NB4 (cell line): ENCODE results near the gene FOXJ3.

Source experiments
- DNase-seq: peaks from one replicate; pipeline ENCODE4 v3.0.0; 2010; ENCODE audit warnings: low read depth
- H3K4me3 ChIP-seq: one replicate; pipeline ENCODE4 v1.5.1; 2011; ENCODE audit warnings: mild to moderate bottlenecking, low read depth, low read length, moderate library complexity
- MYC ChIP-seq: IDR thresholded peaks from 2 replicates; pipeline ENCODE4 v1.6.1; 2011; ENCODE audit warnings: low read depth, low read length
- POLR2A ChIP-seq: IDR thresholded peaks from 2 replicates; pipeline ENCODE4 v1.6.1; 2011; ENCODE audit warnings: mild to moderate bottlenecking; ENCODE audit not compliant: insufficient read length; ENCODE audit errors: extremely low read depth
- TF ChIP-seq, protein P1 (sequence below): IDR thresholded peaks from 2 replicates; pipeline ENCODE4 v1.6.1; 2011; ENCODE audit warnings: low read depth, low read length
- TF ChIP-seq, protein P2 (sequence below): IDR thresholded peaks from one replicate; pipeline ENCODE4 v1.5.1; 2012; ENCODE audit warnings: low read depth, low read length

Gene FOXJ3

DNA sequence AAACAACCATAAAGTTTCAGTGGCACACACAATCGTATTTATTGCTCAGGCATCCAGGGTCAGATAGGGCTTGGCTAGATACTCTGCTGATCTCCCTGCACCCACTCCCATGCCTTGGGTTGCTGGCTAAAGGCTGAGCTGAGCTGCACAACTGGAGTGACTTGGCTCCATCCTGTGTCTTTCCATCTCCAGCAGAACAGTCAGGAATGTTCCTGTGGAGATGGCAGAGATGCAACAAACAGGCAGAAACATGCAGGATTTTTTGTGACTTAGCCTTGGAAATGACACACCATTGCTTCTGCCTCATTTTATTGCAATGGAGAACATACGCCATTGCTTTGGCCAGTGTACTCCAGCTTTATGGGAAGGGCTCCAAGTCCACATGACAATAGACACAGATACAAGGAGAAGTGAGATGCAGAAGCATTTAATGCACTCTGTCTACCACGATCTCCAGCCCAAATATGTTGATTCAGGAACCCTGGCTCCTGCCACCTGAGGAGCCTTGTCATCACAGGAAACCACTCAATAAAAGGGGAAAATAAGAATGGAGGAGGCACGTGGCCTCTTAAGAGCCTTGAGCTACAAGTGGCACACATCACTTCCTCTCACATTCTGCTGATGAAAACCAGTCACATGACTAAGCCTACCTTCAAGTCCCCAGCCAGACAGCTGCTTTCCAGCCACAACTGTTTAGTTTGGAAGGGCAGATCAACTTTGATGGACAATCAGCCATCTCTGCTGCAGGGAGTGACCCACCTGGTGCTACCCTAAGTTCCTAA, 191.9 kb downstream of the FOXJ3 start:
- DNase-seq = peak; percentile 25
- H3K4me3 ChIP-seq = no peak overlapping the region

DNA sequence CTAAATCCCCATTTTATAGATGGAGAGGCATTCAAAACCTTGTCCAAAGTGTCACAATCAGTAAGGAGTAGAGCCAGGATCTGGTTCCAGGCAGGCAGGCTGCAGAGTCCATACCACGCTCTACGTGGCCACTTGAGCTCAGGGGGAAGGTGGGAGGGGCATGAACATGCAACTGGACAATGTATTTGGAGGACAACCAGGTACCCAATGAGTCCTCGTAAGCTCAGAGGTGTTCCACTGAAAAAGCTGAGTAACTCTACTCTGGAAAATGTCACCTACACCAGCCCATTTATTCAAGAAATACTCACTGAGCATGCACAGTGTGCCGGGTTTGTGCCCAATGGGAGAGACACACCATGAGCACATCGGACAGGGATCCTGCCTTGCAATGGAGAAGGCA, 193.1 kb downstream of the FOXJ3 start:
- TF ChIP-seq, protein P1, sequence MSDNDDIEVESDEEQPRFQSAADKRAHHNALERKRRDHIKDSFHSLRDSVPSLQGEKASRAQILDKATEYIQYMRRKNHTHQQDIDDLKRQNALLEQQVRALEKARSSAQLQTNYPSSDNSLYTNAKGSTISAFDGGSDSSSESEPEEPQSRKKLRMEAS = no peak
- TF ChIP-seq POLR2A (no peak), MYC (no peak)
- TF ChIP-seq, protein P2, sequence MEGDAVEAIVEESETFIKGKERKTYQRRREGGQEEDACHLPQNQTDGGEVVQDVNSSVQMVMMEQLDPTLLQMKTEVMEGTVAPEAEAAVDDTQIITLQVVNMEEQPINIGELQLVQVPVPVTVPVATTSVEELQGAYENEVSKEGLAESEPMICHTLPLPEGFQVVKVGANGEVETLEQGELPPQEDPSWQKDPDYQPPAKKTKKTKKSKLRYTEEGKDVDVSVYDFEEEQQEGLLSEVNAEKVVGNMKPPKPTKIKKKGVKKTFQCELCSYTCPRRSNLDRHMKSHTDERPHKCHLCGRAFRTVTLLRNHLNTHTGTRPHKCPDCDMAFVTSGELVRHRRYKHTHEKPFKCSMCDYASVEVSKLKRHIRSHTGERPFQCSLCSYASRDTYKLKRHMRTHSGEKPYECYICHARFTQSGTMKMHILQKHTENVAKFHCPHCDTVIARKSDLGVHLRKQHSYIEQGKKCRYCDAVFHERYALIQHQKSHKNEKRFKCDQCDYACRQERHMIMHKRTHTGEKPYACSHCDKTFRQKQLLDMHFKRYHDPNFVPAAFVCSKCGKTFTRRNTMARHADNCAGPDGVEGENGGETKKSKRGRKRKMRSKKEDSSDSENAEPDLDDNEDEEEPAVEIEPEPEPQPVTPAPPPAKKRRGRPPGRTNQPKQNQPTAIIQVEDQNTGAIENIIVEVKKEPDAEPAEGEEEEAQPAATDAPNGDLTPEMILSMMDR = no peak
- H3K4me3 ChIP-seq = no peak overlapping the region
- DNase-seq = no peak

More for the DNA sequence above, 191.9 kb downstream of the FOXJ3 start:
- TF ChIP-seq, protein P1 = peak; percentile 82
- no peak for TF ChIP-seq MYC

DNA sequence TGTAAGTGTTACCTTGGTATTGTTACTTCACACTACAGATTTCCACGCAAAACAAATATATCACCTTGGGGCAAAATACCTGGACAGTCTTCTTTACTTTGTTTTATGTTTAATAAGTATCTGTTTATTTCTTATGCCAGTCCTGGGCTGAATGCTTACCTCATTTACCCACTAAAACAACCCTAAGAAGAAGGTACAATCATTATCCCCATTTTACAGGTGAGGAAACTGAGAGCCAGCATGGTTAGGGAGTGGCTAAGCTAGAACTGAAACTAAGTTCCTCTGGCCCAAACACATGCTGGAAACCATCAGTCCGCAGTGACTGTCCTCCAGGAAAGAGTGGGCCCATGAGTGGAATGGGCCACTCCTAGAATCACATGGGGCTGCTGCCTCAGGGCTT, 194.8 kb downstream of the FOXJ3 start:
- TF ChIP-seq, protein P2 = no peak
- TF ChIP-seq POLR2A (no peak), MYC (no peak)
- TF ChIP-seq, protein P1 = no peak
- H3K4me3 ChIP-seq = no peak overlapping the region
- no peak for DNase-seq

DNA sequence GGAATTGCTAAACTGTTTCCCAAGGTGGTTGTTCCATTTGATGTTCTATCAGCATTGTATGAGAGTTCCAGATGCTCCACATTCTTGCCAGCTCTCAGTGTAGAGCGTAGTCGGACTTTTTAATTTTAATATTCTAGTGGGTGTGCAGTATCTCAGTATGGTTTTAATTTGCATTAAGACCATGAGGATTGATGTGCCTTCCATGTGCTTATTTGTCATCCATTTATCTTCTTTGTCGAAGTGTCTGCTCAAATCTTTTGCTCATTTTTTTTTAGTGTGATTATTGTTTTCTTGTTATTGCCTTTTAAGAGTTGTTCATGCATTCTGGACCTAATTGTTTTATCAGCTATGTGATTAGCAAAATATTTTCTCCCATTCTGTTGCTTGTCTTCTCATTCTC, 195.6 kb downstream of the FOXJ3 start:
- DNase-seq = no peak
- no peak overlapping the region for H3K4me3 ChIP-seq
- TF ChIP-seq, protein P2 = no peak
- TF ChIP-seq POLR2A (no peak), MYC (no peak)
- TF ChIP-seq, protein P1 = no peak

DNA sequence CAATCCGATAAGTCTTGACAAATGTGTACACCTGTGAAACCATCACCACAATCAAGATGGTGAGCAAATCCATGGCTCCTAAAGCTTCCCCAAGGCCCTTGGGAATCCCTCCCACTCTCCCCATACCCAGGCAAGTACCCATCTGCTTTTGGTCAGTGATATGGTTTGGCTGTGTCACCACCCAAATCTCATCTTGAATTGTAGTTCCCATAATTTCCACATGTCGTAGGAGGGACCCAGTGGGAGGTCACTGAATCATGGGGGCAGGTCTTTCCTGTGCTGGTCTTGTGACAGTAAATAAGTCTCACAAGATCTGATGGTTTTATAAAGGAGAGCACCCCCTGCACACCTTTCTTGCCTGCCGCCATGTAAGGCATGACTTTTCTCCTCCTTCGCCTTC, 196.4 kb downstream of the FOXJ3 start:
- TF ChIP-seq POLR2A (no peak), MYC (no peak)
- TF ChIP-seq, protein P2 = no peak
- TF ChIP-seq, protein P1 = no peak
- no peak for DNase-seq
- no peak overlapping the region for H3K4me3 ChIP-seq

DNA sequence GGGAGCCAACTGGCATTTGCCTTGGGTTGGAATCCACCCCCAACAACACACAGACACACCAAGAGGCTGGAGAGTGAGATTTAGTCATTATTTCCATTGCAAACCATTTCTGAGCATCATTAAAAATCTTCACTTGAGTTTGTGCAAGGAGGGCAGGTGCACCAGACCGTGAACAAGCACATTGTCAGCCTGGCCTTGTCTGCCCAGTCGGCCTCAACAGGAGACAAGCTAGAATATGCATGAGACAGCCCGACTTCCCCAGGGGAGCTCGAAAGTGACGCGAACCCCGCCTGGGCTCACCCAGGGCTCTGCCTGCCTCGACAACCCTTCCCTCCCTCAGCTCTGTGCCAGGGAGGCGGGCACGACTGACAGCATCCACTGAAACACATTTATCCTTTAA, 197.3 kb downstream of the FOXJ3 start:
- H3K4me3 ChIP-seq = no peak overlapping the region
- TF ChIP-seq, protein P2 = no peak
- TF ChIP-seq, protein P1 = no peak
- no peak for TF ChIP-seq MYC
- TF ChIP-seq POLR2A = no peak
- DNase-seq = no peak
